Fibroblast of pulmonary artery (primary cell): ENCODE measurements around the gene BRF1.

Experiments
- DNase-seq: peaks from one replicate; pipeline ENCODE4 v3.0.0-alpha.2; 2010; ENCODE audit warnings: low read depth
- H3K4me3 ChIP-seq: replicated peaks from 2 replicates; pipeline ENCODE4 v1.5.1; 2011; ENCODE audit warnings: low read depth, mild to moderate bottlenecking, control low read depth, low read length, moderate library complexity
- CTCF ChIP-seq: IDR thresholded peaks from 2 replicates; pipeline ENCODE4 v1.5.1; 2011; ENCODE audit warnings: mild to moderate bottlenecking, control low read depth, low read length, inconsistent platforms; ENCODE audit errors: missing control alignments

The BRF1 gene

GRCh38 chr14:105300542-105301102 lies at the start of gene BRF1:
Gene BRF1 (minus strand): TSS chr14:105301001. CDS start chr14:105300629, 372 bp downstream.
- no peak for TF ChIP-seq CTCF
- DNase-seq = peak; percentile 93
- H3K4me3 ChIP-seq = peak within 1 kb of the TSS; percentile 74

- H3K4me3 ChIP-seq = no peak overlapping the region
- no peak for TF ChIP-seq CTCF
- DNase-seq = no peak
These were observed 49.2 kb upstream of the BRF1 start for GRCh38 chr14:105349992-105350391.

- TF ChIP-seq CTCF = no peak
- no peak for DNase-seq
- no peak overlapping the region for H3K4me3 ChIP-seq
These were observed 48.3 kb upstream of the BRF1 start for GRCh38 chr14:105348945-105349699.

GRCh38 chr14:105348169-105348944 lies 47.6 kb upstream of the BRF1 start:
- no peak for DNase-seq

GRCh38 chr14:105347587-105347968 lies 46.8 kb upstream of the BRF1 start:
- H3K4me3 ChIP-seq = no peak overlapping the region
- TF ChIP-seq CTCF = no peak
- no peak for DNase-seq

More at GRCh38 chr14:105348169-105348944, 47.6 kb upstream of the BRF1 start:
- TF ChIP-seq CTCF = no peak
- no peak overlapping the region for H3K4me3 ChIP-seq

GRCh38 chr14:105346876-105347586 lies 46.2 kb upstream of the BRF1 start:
- DNase-seq = no peak
- TF ChIP-seq CTCF = no peak
- H3K4me3 ChIP-seq = no peak overlapping the region
